ENCODE data around the gene SLC24A4.

The SLC24A4 gene

GRCh38 chr14:92495027-92495426 lies 172.1 kb downstream of the SLC24A4 start:
- no peak for DNase-seq (ENCODE audit: low read depth in 1 of 2, low spot score in 1 of 2)

GRCh38 chr14:92496191-92496857 lies 173.4 kb downstream of the SLC24A4 start:
- no peak for DNase-seq (ENCODE audit: low read depth in 1 of 2, low spot score in 1 of 2)

- DNase-seq (ENCODE audit: low read depth in 1 of 2, low spot score in 1 of 2), result no peak
These were observed 174.4 kb downstream of the SLC24A4 start for GRCh38 chr14:92497391-92497790.

GRCh38 chr14:92499234-92499633 lies 176.3 kb downstream of the SLC24A4 start:
- DNase-seq (ENCODE audit: low read depth in 1 of 2, low spot score in 1 of 2), result no peak

GRCh38 chr14:92500491-92500941 lies 177.6 kb downstream of the SLC24A4 start:
- DNase-seq (ENCODE audit: low read depth in 1 of 2, low spot score in 1 of 2), result no peak

- no peak for DNase-seq (ENCODE audit: low read depth in 1 of 2, low spot score in 1 of 2)
These were observed 179.0 kb downstream of the SLC24A4 start for GRCh38 chr14:92501891-92502351.

GRCh38 chr14:92502541-92503286 lies 179.7 kb downstream of the SLC24A4 start:
- no peak for DNase-seq (ENCODE audit: low read depth in 1 of 2, low spot score in 1 of 2)

- DNase-seq (ENCODE audit: low read depth in 1 of 2, low spot score in 1 of 2), result no peak
These were observed 181.0 kb downstream of the SLC24A4 start for GRCh38 chr14:92503756-92504491.

GRCh38 chr14:92505826-92506225 lies 182.9 kb downstream of the SLC24A4 start:
- DNase-seq (ENCODE audit: low read depth in 1 of 2, low spot score in 1 of 2), result no peak

- DNase-seq (ENCODE audit: low read depth in 1 of 2, low spot score in 1 of 2), result no peak
These were observed 183.3 kb downstream of the SLC24A4 start for GRCh38 chr14:92506231-92506630.

GRCh38 chr14:92507174-92507768 lies 184.3 kb downstream of the SLC24A4 start:
- no peak for DNase-seq (ENCODE audit: low read depth in 1 of 2, low spot score in 1 of 2)

GRCh38 chr14:92510972-92511371 lies 188.0 kb downstream of the SLC24A4 start:
- DNase-seq (ENCODE audit: low read depth in 1 of 2, low spot score in 1 of 2), result no peak

- no peak for DNase-seq (ENCODE audit: low read depth in 1 of 2, low spot score in 1 of 2)
These were observed 188.7 kb downstream of the SLC24A4 start for GRCh38 chr14:92511453-92512238.

- DNase-seq (ENCODE audit: low read depth in 1 of 2, low spot score in 1 of 2), result no peak
These were observed 189.8 kb downstream of the SLC24A4 start for GRCh38 chr14:92512807-92513203.

- peak in 1 of 2 donors; percentile 30 for DNase-seq (ENCODE audit: low read depth in 1 of 2, low spot score in 1 of 2)
These were observed 190.4 kb downstream of the SLC24A4 start, which contains the start of gene RIN3 for GRCh38 chr14:92513204-92513965. RIN3 (plus strand) TSS chr14:92513781; CDS start chr14:92513933, 152 bp downstream.

- DNase-seq (ENCODE audit: low read depth in 1 of 2, low spot score in 1 of 2), result no peak
These were observed 191.2 kb downstream of the SLC24A4 start for GRCh38 chr14:92513966-92514843.

- no peak for DNase-seq (ENCODE audit: low read depth in 1 of 2, low spot score in 1 of 2)
These were observed 192.0 kb downstream of the SLC24A4 start for GRCh38 chr14:92514844-92515514.

Data from activated CD4-positive, alpha-beta T cell treated with anti-CD3 and anti-CD28 coated beads, Interleukin-2, amount 50 U/mL, for 24 hours (primary cell).